Measurements from ENCODE around the gene OR5AK2.

DNA sequence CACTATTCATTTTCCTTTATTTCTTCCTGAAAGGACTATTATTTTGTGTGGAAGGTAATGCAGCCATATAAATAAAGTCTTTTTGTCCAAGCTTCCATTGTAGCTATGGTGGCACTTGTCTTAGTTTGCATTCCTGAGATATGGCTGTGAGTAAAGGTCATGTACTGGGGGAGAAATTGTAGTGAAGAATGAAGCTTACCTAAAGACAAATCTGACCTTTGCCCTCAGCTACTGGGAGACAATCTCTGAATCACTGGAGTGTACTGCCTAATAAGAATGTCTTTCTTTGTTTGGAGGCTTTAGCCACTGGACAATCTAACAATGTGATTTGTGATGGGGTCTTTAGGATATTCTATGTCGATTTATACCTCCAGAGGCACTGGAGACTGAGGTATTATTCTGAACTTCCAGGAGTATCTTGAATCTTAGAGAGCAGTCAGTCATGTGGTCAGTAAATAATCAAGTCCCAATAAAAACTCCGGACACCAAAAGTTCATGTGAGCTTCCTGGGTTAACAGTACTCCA, 39.7 kb upstream of the OR5AK2 start:
- TF ChIP-seq POLR2A (IDR thresholded peaks at IDR 0.05; ENCODE audit: low read depth, low read length) (no peak), MAX (IDR thresholded peaks at IDR 0.05; ENCODE audit: insufficient read depth, insufficient read length) (no peak), EZH2 (IDR thresholded peaks at IDR 0.05; ENCODE audit: borderline replicate concordance, low read depth, low read length, severe bottlenecking) (no peak)
- TF ChIP-seq, protein P1, sequence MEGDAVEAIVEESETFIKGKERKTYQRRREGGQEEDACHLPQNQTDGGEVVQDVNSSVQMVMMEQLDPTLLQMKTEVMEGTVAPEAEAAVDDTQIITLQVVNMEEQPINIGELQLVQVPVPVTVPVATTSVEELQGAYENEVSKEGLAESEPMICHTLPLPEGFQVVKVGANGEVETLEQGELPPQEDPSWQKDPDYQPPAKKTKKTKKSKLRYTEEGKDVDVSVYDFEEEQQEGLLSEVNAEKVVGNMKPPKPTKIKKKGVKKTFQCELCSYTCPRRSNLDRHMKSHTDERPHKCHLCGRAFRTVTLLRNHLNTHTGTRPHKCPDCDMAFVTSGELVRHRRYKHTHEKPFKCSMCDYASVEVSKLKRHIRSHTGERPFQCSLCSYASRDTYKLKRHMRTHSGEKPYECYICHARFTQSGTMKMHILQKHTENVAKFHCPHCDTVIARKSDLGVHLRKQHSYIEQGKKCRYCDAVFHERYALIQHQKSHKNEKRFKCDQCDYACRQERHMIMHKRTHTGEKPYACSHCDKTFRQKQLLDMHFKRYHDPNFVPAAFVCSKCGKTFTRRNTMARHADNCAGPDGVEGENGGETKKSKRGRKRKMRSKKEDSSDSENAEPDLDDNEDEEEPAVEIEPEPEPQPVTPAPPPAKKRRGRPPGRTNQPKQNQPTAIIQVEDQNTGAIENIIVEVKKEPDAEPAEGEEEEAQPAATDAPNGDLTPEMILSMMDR (IDR thresholded peaks at IDR 0.05; ENCODE audit: extremely low read depth in 1 of 2, insufficient read depth in 1 of 2, low read depth in 1 of 2, low read length in 2 of 2) = no peak

All from endothelial cell of umbilical vein (primary cell).